GM18867 (cell line): Measurements from ENCODE around the gene PPP1CA.

Source experiments
- ATAC-seq: cut with Tn5 transposase; IDR thresholded peaks from one replicate; pipeline ENCODE4 v1.9.1; 2021; ENCODE audit warnings: mild to moderate bottlenecking, moderate library complexity; ENCODE audit not compliant: unreplicated experiment

Gene PPP1CA

DNA sequence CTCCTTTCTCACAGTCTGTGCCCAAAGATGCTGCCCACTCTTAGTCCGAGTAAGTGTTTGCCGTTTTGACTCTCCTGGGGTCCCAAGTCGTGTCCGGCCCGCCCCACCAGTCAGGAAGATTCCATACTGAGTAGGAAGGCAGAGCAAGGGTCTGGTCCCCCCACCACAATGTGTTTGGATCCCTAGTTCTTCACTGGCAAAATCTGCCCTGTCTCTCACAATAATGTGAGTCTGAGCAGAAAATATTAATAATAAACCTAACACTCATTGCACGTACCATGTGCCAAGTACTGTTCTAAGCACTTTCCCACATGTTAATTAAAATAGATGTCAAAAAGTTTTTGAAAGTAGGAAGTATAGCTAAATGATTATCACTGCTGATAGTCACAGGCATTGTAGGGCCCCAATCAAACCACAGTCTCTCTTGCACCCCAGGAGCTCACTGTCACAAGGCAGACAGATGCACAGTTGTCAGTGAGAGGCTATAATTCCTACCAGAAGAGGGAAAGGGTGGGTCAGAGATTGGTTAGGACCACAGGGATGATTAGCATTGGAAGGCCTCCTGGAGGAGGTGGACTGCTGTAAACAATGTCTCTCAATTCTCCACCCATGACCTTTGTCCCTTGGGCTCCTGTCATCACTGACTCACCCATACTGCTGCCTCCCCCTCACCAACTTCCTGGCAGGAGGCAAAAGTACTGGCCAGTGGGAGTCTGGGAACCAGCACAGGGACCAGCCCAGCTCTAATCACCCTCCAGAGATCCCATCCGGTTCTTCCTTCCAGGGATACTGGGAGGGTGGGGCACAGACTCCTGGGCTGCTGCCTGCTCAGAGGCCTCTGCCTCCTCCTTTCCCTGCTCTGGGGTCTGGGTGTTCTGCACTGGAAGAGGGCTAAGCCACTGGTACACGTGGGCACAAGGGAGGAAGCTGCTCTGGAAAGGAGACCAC is 47.3 kb downstream of the PPP1CA start:
- ATAC-seq: peak; percentile 1

DNA sequence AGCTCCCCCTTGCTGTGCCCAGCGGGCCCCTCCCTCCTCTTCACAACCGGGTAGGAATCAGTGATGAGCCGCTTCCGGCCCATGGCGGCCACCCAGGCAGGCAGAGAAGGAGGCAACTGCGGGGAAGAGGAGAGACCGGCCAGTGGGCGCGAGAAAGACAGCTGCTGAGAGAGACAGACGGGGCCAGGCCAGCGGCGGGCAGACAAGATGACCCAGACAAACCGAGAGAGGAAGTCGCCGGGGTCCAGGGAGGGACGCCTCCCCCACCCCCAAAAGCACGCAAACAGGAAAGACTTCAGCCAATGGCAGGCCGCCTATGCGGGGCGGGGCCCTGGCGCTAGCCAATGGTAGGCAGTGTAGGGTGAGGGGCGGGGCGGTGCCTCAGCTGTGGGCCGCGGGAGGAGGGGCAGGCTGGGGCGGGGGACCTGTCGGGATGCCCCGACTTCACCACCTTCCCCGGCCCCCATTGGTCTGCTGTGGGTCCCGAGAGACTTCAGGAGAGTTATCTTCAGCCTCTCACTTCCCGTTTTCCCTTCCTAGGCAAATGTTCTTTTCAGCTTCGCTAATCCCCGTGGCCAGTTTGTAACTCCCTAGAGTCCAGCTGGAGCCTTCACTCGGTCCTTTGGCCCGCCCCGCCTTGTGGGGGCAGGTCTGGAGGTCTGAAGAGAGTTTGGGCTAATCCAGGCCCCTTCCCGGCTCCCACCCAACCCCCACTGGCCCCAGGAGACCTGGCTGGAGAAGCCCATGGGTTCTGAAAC is 48.2 kb downstream of the PPP1CA start, which contains the start of gene POLD4:
TSS of gene POLD4 (minus strand) at position 230 of the 758 bp plus-strand sequence. CDS start at position 83, 147 bp downstream.
- ATAC-seq: peak; percentile 70

DNA sequence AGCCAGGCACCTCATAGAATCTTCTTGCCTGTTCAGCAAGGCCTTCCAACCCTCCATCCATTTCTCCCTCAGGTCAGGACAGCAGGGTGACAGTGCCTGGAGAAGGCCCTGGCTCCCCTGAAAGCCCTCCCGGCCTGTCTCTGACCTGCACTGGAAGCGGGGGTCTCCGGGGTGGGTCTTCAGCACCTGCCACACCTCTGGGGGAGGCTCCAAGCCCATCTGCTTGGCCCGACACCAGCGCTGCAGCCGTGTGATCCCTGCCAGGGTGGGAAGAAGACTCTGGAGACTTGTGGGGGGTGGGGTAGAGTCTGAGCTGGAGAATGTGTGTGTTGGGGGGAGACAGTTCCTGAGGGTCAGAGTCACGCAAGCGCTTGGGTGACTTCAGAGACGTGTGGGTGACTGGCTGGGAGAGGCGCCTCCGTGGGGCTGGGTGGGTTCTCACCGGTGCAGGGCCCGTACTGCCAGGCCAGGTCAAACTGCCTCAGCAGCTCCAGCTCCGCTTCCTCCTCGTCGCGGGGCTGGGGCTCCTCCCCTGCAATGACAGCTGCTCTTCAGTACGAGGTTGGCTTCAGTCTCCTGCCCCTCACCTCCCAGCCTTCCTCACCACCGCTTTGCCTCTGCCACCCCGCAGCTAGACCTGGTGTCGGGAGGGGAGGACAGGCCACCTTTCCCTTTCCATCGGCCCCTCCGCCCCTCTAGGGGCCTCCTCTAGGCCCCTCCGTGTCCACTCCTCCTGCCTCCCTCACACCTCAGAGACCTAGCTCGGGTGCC is 48.9 kb downstream of the PPP1CA start:
- peak; percentile 14 for ATAC-seq

DNA sequence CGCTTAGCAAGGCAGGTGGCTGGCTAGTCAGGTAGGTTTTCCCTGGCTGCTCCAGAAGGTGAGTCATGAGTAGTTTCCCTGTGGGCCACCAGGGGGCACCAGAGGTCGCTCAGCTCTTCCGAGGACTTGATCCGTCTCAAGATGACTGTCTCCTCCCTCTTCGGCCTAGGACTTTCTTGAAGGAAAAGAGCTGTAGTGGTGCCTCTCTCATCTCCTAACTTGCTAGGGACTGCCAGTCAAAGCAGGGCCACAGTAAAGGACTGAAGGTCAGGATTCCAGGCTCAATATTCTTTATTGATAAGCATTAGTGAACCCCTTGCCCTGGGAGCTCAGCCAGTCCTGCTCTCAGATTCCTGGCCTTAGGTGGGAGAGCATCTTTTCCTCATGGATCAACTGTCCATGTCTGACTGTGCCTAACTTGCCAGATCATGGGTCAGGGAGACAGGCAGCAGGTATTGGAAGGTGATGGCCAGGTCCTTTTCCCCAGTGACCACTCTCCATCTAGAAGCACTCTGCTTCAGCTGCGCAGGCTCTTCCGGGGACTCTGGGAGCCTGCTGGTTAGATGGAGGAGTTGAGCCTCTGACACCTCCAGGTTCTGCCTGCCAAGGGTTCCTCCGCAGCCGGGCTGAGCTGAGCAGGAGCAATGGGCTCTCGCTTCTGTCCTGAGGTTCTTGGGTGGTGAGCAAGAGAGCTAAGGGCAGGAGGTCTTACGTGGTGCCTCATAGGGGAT is 50.2 kb downstream of the PPP1CA start:
- no peak for ATAC-seq

DNA sequence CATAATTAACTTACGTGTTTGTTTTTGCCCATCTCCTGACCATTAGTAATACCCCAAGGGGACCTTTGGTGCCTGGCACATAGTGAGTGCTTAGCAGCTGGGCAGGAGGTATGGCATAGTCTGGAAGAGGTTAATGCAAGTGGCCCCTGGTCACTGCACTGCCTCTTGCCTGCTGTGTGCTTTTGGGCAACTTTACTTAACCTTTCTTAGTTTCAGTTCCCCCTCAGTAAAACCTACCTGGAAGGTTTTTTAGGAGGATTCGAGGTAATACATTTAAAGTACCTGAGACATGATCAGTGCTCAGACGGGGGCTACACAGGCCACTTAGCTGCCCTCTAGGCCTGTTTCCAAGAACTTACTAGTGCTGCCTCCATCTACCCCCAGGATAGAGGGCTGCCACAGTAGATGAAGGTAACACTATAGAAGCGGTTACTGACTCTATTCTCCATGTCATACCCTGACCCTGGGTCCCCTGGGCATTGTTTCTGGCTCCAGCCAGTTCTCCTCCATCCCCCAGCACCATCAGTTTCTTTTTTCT is 51.7 kb downstream of the PPP1CA start:
- ATAC-seq: no peak

DNA sequence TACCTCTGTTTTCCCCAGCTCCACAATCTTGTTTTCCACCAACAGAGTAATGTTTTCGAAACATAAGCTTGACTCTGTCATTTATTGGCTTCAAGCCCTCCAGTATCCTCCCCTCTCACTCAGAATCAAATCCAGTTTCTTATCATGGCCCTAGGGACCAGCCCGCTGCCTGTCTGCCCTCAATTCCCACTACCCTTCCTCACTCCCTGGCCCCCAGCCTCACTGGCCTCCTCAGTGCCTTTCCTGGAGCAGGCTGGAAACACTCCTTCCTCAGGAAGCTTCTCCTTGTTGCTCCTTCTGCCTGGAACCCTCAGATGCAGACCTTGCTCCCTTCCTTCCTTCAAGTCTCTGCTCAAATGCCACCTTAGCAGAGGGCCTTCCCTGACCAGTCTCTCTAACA is 52.2 kb downstream of the PPP1CA start:
- no peak for ATAC-seq

DNA sequence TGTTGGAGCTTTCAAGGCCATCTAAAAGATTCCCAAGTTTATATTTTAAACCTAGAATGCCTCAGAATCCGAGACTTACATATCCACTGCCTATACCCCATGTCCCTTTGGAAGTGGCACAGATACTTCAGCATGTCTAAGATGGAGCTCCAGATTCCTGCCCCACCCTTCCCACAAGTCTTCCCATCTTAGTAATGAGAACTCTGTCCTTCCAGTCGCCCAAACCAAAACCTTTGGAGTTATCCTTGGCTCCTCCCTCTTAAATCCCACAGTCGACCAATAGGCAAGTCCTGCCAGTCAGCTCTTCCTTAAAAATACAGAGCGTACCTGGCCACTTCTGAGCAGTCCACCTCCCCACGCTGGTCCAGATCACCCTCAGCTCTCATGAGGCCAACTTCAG is 52.6 kb downstream of the PPP1CA start:
- ATAC-seq: no peak
